Frontal cortex (tissue), 1 donor: ENCODE results near the gene CEP76. TPM values are rescaled to one million over a fixed set of nuclear protein-coding genes. Genes with fewer than 3 reads are reported as not detected.

Experiments used
- total RNA-seq: library from RNA; depleted of rRNA; stranded (reverse); fragments of >200 nt; gene quantifications from one replicate; pipeline ENCODE4 v1.2.3, GENCODE V29; 2014

CEP76 gene
- total RNA-seq, 1 donor from 2014 or later = 24.5 TPM

Other genes with a start within 250 kb of the CEP76 start
- 104 TPM for gene SPIRE1, start 44.6 kb downstream of the CEP76 start, total RNA-seq
- gene PSMG2, start 319 bp upstream of the CEP76 start, total RNA-seq = 67.7 TPM
- 40.4 TPM for gene PTPN2, start 181.5 kb upstream of the CEP76 start, total RNA-seq
- 39.9 TPM for gene SEH1L, start 245.3 kb upstream of the CEP76 start, total RNA-seq